Measurements from ENCODE around the gene TFEB.

Gene TFEB

DNA sequence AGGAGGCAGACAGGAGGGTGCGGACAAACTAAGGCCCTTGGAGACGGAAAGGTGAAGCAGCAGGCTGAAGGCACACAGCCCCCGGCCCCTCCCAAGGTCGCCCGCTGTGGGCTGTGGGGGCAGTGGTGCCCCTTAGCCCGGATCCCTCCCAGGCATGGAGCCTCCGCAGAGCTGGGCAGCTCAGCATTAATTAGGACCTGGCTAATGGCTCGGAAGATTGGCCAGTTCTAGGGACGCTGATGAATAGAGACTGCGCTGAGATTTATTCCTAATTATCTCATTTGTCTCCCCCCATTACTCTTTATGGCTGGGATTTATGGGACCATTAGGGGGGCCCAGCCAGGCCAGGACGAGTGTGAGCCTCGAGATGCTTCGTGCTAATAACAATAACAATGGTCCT lies 76.8 kb downstream of the TFEB start:
- TF ChIP-seq, protein P1, sequence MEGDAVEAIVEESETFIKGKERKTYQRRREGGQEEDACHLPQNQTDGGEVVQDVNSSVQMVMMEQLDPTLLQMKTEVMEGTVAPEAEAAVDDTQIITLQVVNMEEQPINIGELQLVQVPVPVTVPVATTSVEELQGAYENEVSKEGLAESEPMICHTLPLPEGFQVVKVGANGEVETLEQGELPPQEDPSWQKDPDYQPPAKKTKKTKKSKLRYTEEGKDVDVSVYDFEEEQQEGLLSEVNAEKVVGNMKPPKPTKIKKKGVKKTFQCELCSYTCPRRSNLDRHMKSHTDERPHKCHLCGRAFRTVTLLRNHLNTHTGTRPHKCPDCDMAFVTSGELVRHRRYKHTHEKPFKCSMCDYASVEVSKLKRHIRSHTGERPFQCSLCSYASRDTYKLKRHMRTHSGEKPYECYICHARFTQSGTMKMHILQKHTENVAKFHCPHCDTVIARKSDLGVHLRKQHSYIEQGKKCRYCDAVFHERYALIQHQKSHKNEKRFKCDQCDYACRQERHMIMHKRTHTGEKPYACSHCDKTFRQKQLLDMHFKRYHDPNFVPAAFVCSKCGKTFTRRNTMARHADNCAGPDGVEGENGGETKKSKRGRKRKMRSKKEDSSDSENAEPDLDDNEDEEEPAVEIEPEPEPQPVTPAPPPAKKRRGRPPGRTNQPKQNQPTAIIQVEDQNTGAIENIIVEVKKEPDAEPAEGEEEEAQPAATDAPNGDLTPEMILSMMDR (IDR thresholded peaks at IDR 0.05; ENCODE audit: insufficient read depth, low read depth, low read length, missing control alignments), result no peak
- no peak for DNase-seq (ENCODE audit: low read depth)
- no peak overlapping the region for H3K4me3 ChIP-seq (ENCODE audit: low read depth, low read length)

DNA sequence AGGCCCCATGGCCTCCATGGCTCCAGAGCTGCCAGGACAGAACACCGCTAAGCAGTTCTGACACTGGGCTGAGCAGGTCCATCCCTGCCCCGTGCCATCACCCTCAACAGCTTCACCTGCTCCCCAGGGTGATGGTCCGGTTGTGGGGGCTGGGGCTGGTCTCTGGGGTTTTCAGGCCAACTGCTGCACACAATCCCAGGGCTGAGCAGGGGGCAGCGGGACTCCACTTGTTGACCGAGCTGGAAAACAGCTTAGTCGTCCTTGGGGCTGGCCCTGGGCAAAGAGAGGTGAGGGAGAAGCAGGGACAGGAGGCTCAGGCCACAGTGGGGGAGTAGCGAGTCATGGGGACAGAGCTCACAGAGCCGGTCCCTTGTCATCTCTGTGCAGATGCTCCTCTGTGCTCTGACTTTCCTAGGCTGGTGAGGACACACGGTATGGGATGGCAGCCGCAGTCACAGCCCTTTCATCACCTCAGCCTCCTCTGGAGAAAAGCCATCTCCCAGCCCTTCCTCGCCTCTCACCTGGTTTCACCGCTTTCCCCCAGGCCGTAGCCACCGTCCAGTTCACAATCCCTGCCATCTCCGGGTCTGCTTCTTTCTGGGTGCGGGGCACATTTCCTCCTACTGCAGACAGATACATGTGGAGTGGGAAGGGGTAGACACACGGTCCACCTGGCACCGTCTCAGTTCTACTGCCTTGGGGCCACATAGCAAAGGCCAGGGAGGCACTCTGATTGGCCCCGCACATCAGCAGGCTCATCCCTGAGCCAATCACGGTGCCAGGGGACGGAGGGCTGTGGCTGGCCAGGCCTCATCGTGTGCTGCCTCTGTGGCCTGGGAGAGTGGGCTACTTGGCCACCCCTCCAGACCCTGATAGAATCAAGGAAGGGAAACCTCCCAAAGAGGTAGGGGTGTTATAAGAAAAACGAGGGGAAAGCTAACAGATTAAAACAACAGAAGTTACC lies 78.0 kb downstream of the TFEB start:
- no peak overlapping the region for H3K4me3 ChIP-seq (ENCODE audit: low read depth, low read length)
- DNase-seq (ENCODE audit: low read depth), result no peak
- TF ChIP-seq, protein P1 (IDR thresholded peaks at IDR 0.05; ENCODE audit: insufficient read depth, low read depth, low read length, missing control alignments), result no peak

DNA sequence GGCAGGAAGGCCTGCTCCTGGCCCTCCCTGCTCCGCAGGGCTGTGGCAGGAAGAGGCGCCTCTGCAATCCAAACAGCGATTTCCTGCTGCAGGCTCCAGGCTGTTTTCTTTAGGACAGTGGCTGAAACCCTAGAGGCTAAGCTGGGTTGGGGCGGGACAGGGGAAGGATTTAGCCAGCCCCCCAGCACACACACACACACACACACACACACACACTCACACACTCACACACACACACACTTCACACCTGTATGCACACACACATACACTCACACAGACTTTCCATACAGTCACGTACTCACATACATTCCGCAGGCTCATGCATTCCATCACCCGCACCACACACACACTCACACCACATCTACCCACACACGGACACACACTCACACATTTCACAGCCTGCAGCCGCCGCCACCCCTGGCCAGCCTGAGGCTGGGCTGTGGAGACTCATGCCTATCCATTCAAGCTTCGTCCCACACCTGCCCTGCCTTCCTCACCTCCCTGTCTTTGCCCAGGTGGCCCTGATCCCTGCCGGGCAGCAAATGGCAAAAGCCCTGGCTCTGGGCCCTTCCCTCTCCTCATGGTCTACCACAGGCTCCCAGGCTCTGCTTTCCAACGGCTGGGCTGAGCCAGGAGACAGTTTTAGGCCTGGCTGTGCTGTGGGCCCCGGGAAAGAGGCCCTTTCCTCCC lies 79.3 kb downstream of the TFEB start:
- no peak for DNase-seq (ENCODE audit: low read depth)
- TF ChIP-seq, protein P1 (IDR thresholded peaks at IDR 0.05; ENCODE audit: insufficient read depth, low read depth, low read length, missing control alignments), result no peak
- no peak overlapping the region for H3K4me3 ChIP-seq (ENCODE audit: low read depth, low read length)

DNA sequence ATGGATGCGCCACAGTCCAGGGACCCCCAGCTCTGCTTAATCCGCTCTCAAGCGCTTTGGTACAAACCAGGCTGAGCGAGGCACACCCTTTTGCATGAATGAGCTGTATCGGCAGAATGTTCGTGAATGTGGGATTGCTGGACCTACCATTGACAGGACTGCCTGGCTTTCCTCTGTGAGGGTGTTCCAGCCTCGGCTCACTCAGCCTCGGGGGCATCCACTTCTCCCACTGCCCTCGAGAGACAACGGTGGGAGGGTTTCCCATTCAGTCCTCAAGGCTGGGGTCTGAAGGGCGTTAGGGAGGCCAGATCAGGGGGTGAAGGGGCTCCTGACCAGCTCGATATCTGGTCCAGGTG lies 79.8 kb downstream of the TFEB start:
- no peak for DNase-seq (ENCODE audit: low read depth)
- TF ChIP-seq, protein P1 (IDR thresholded peaks at IDR 0.05; ENCODE audit: insufficient read depth, low read depth, low read length, missing control alignments), result no peak
- no peak overlapping the region for H3K4me3 ChIP-seq (ENCODE audit: low read depth, low read length)

DNA sequence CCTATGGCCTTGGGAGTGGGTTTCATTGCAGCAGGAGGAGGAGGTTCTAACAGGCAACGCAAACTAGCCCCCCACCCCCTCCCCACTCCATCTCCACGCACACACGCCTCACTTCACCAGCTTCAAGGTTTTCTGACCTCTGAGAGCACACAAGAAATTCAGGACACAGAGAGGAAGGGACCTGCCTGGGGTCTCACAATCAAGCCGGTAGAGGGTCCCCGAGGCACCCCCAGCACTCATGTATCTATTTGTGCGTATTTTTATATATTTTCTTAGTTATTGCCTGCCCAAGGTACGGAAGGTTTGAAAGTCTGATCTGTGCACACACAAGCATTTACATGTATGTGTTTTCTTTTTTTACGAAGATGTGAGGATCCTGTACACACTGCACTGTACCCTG lies 80.2 kb downstream of the TFEB start:
- no peak for DNase-seq (ENCODE audit: low read depth)
- no peak overlapping the region for H3K4me3 ChIP-seq (ENCODE audit: low read depth, low read length)
- TF ChIP-seq, protein P1 (IDR thresholded peaks at IDR 0.05; ENCODE audit: insufficient read depth, low read depth, low read length, missing control alignments), result no peak

DNA sequence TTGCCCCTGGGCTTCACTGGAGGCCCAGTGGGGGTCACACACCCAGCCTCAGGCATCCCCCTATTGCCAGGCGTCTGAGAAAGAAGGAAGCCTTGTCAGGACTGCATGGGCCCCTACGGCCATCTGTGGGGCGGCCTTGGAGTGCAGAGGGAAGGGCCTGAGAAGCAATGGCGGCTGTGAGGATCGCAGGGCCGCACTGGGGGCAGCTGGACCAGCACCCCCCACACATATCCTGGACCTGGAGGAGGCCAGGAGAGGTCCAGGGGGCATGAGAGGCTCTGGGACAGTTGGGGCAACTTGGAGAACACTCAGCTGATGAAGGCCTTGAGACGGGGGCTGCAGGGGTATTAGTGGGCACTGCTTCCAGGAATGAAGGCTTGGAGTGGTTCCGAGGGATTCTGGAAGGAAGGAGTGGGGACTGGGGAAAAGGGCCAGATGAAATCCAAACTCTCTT lies 80.7 kb downstream of the TFEB start:
- TF ChIP-seq, protein P1 (IDR thresholded peaks at IDR 0.05; ENCODE audit: insufficient read depth, low read depth, low read length, missing control alignments), result no peak
- no peak for DNase-seq (ENCODE audit: low read depth)
- no peak overlapping the region for H3K4me3 ChIP-seq (ENCODE audit: low read depth, low read length)
